Esophagus (tissue), 2 donors: Measurements from ENCODE around the gene ATP1B3. TPM values are rescaled to one million over a fixed set of nuclear protein-coding genes. Genes with fewer than 3 reads are reported as not detected.

Experiments
- H3K27ac ChIP-seq, 2 donors: one replicate each; pipeline ENCODE4 v1.5.1; 2013; ENCODE audit warnings: low read depth in 2 of 2, mild to moderate bottlenecking in 2 of 2, inconsistent platforms in 1 of 2, low read length in 1 of 2, moderate library complexity in 1 of 2
- H3K27me3 ChIP-seq, 2 donors: one replicate each; pipeline ENCODE4 v1.6.1; 2013; ENCODE audit warnings: low read length in 2 of 2, control low read depth in 1 of 2, mild to moderate bottlenecking in 1 of 2; ENCODE audit not compliant: insufficient read depth in 2 of 2, control insufficient read depth in 1 of 2
- H3K36me3 ChIP-seq, 2 donors: one replicate each; pipeline ENCODE4 v1.6.1; 2013; ENCODE audit warnings: low read length in 1 of 2; ENCODE audit not compliant: control insufficient read depth in 2 of 2, insufficient read depth in 2 of 2
- H3K4me1 ChIP-seq, 2 donors: one replicate each; pipeline ENCODE4 v1.6.1; 2013; ENCODE audit warnings: low read length in 1 of 2; ENCODE audit not compliant: control insufficient read depth in 2 of 2, insufficient read depth in 2 of 2
- H3K4me3 ChIP-seq, 2 donors: one replicate each; pipeline ENCODE4 v1.5.1; 2013; ENCODE audit warnings: low read length in 2 of 2, mild to moderate bottlenecking in 2 of 2, low read depth in 1 of 2, moderate library complexity in 1 of 2
- H3K9me3 ChIP-seq, 2 donors: one replicate each; pipeline ENCODE4 v1.6.1; 2013; ENCODE audit warnings: mild to moderate bottlenecking in 2 of 2, low read depth in 1 of 2, low read length in 1 of 2, moderate library complexity in 1 of 2; ENCODE audit not compliant: control insufficient read depth in 2 of 2, insufficient read depth in 1 of 2
- WGBS, 2 donors: extraction: QIAGEN DNeasy Blood & Tissue Kit; methylation state at CpG; one replicate each; pipeline ENCODE4 v1.1.7; 2013; 5-methylcytosine and 5-hydroxymethylcytosine counted together
- polyA plus RNA-seq, 2 donors: library from polyadenylated mRNA; stranded (reverse); fragments of 200-250 nt; gene quantifications; one replicate each; pipeline ENCODE4 v1.2.3, GENCODE V29; 2013
- donor health status: healthy with polysubstance abuse.
- donor health status: Bipolar disorder and iron deficiency.

ATP1B3 gene
- polyA plus RNA-seq, 2 donors = 134 to 173 TPM

- H3K4me3 ChIP-seq = no peak overlapping the region
- H3K27me3 ChIP-seq = no peaks in the 10 kb centered on the region
- H3K27ac ChIP-seq = no peak overlapping the region
- H3K4me1 ChIP-seq = peaks cover 0 to 2% of the 10 kb centered on the region in 2 donors
- H3K36me3 ChIP-seq = no peaks in the 10 kb centered on the region
- 88 to 93% methylated on average over 6 of the region's 6 CpGs for WGBS, 2 donors
- H3K9me3 ChIP-seq = no peaks in the 10 kb centered on the region
These were observed 73.5 kb downstream of the ATP1B3 start for GRCh38 chr3:141949972-141950371.

GRCh38 chr3:141950572-141951493, 74.4 kb downstream of the ATP1B3 start:
- Histone ChIP-seq H3K4me3 (no peak overlapping the region), H3K36me3 (no peaks in the 10 kb centered on the region), H3K27ac (no peak overlapping the region), H3K9me3 (no peaks in the 10 kb centered on the region), H3K4me1 (peaks cover 0 to 2% of the 10 kb centered on the region in 2 donors), H3K27me3 (no peaks in the 10 kb centered on the region)
- 85 to 88% methylated on average over 4 of the region's 4 CpGs for WGBS, 2 donors

- 66 to 79% methylated on average over 2 of the region's 2 CpGs for WGBS, 2 donors
- peaks cover 0 to 2% of the 10 kb centered on the region in 2 donors for H3K4me1 ChIP-seq
- no peaks in the 10 kb centered on the region for H3K27me3 ChIP-seq
- peak overlapping the region; percentile 21 to 78 for H3K27ac ChIP-seq
- H3K9me3 ChIP-seq = no peaks in the 10 kb centered on the region
- H3K36me3 ChIP-seq = no peaks in the 10 kb centered on the region
- H3K4me3 ChIP-seq = no peak overlapping the region
These were observed 76.2 kb downstream of the ATP1B3 start for GRCh38 chr3:141952611-141953010.

- H3K9me3 ChIP-seq = no peaks in the 10 kb centered on the region
- 36 to 56% methylated on average over 6 of the region's 6 CpGs for WGBS, 2 donors
- peak overlapping the region in 1 of 2 donors; percentile 39 for H3K4me3 ChIP-seq
- no peaks in the 10 kb centered on the region for H3K27me3 ChIP-seq
- peaks cover 0 to 2% of the 10 kb centered on the region in 2 donors for H3K4me1 ChIP-seq
- H3K36me3 ChIP-seq = no peaks in the 10 kb centered on the region
- peak overlapping the region; percentile 60 to 87 for H3K27ac ChIP-seq
These were observed 78.7 kb downstream of the ATP1B3 start for GRCh38 chr3:141955175-141955574.

GRCh38 chr3:141959589-141960554, 83.4 kb downstream of the ATP1B3 start:
- peak overlapping the region; percentile 5 to 76 for H3K27ac ChIP-seq
- peaks cover 2 to 3% of the 10 kb centered on the region in 2 donors for H3K36me3 ChIP-seq

GRCh38 chr3:141960731-141961130, 84.3 kb downstream of the ATP1B3 start:
- no peak overlapping the region for H3K27ac ChIP-seq
- H3K9me3 ChIP-seq = no peaks in the 10 kb centered on the region
- peaks cover 2 to 3% of the 10 kb centered on the region in 2 donors for H3K36me3 ChIP-seq
- no peak overlapping the region for H3K4me3 ChIP-seq
- no peaks in the 10 kb centered on the region for H3K4me1 ChIP-seq
- 27 to 61% methylated on average over 3 of the region's 3 CpGs for WGBS, 2 donors
- no peaks in the 10 kb centered on the region for H3K27me3 ChIP-seq

More at GRCh38 chr3:141959589-141960554, 83.4 kb downstream of the ATP1B3 start:
- no peaks in the 10 kb centered on the region for H3K27me3 ChIP-seq
- no peak overlapping the region for H3K4me3 ChIP-seq
- no peaks in the 10 kb centered on the region for H3K9me3 ChIP-seq
- H3K4me1 ChIP-seq = no peaks in the 10 kb centered on the region
- WGBS, 2 donors = 42 to 53% methylated on average over 8 of the region's 8 CpGs

GRCh38 chr3:141963301-141963700, 86.9 kb downstream of the ATP1B3 start:
- Histone ChIP-seq H3K27me3 (no peaks in the 10 kb centered on the region), H3K4me3 (no peak overlapping the region), H3K4me1 (no peaks in the 10 kb centered on the region), H3K27ac (no peak overlapping the region), H3K9me3 (no peaks in the 10 kb centered on the region), H3K36me3 (peaks cover 2 to 3% of the 10 kb centered on the region in 2 donors)
- 91 to 94% methylated on average over 4 of the region's 4 CpGs for WGBS, 2 donors

GRCh38 chr3:141965471-141965870, 89.0 kb downstream of the ATP1B3 start:
- Histone ChIP-seq H3K9me3 (no peaks in the 10 kb centered on the region), H3K4me1 (no peaks in the 10 kb centered on the region), H3K27me3 (no peaks in the 10 kb centered on the region), H3K27ac (no peak overlapping the region), H3K4me3 (no peak overlapping the region), H3K36me3 (peaks cover 3 to 5% of the 10 kb centered on the region in 2 donors)
- WGBS, 2 donors = 81 to 82% methylated on average over 1 of the region's 1 CpG

- no peak overlapping the region for H3K4me3 ChIP-seq
- H3K4me1 ChIP-seq = no peaks in the 10 kb centered on the region
- 85 to 88% methylated on average over 6 of the region's 6 CpGs for WGBS, 2 donors
- no peaks in the 10 kb centered on the region for H3K9me3 ChIP-seq
- no peaks in the 10 kb centered on the region for H3K27me3 ChIP-seq
- no peak overlapping the region for H3K27ac ChIP-seq
- H3K36me3 ChIP-seq = peaks cover 0 to 2% of the 10 kb centered on the region in 2 donors
These were observed 93.3 kb downstream of the ATP1B3 start for GRCh38 chr3:141969711-141970110.
